NCI-H1092 treated with DMSO at 0.1 percent for 48 hours (cell line): ENCODE measurements around the gene RRN3.
"Not testable (repeated sequence)": the region's sequence is repeated elsewhere in the genome, so short reads cannot be mapped to it uniquely, and the experiment has no call there.

Experiments used
- DNase-seq: peaks from one replicate; lab custom pipeline; 2025; lab: John Stamatoyannopoulos, UW

The RRN3 gene

DNA sequence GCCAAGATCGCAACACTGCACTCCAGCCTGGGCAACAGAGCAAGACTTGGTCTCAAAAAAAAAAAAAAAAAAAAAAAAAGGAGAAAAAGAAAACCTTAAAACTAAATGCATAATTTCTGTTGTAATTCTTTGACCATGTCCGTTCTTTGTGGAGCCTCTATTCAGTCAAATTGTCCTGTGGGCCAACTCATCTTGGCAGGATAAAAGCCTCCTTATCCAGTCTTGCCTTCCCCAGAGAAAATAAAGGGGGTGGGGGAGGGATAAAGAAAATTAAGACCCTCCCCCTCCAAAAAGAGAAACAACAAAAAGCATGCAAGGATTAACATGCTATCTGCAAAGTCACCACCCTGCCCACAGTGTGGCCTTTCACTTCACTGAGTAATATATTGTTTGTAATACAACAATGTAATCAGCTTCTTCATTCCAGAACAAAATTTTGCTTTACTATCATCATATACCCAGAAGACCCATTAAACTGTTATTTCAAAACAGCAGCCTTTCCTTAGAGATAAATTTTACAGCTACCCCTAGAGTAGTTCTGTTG is 5.4 kb upstream of the RRN3 start:
- not testable (repeated sequence) for DNase-seq

DNA sequence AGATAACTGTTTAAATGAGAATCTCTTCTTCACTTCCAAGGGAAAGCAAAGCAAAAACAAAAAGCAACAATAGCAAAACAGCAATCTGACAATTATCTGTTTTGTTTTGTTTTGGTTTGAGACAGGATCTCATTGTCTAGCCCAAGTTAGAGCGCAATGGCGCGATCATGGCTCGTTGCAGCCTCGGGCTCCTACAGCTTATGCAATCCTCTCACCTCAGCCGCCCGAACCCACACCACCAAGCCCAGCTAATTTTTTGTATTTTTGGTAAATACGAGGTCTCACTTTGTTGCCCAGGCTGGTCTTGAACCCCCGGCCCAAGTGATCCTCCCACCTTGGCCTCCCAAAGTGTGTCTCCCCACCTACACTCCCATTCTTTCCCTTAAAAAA is 2.5 kb upstream of the RRN3 start:
- DNase-seq: not testable (repeated sequence)

DNA sequence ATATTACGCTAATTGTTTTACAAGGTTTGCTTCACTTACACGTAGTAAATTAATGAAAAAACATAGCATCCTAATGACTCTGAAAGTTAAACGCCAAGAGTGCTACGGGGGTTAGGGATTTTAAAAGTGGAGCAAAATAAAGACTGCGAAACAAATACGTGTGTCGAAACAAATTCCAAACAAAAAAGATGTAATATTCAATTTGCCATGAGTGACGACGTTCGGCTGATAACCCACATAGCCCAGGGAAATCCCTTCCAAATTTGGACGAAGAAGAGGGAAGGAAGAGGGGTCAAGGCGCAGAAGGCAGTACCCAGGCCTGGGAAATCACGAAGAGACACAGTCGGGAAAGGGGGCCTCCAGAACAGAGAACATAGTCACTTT is 509 bp downstream of the RRN3 start:
- DNase-seq: not testable (repeated sequence)

DNA sequence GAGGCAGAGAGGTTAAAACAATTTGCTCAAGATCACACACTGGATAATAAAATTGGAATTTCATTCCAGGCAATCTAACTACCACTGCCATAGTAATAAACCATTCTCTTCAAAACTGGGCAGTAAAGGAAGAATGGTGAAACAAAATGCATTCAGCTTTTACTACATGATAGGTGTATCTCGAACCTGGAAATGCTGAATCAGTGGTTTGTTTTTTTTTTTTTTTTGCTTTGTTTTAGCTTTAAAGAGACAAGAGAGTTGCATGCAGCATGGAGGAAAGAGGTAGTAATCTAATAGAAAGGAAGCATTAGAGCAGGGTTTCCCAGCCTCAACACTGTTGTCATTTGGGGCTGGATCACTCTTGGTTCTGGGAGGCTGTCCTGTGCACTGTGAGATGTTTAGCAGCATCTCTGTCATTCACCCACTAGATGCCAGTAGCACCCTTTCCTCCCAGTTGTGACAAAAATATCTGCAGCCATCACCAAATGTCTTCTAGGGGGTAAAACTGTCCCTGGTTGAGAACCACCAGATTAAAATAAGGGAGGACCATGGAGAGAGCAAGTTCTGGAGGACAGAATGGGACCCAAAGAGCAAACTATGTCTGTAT is 3.3 kb downstream of the RRN3 start:
- not testable (repeated sequence) for DNase-seq

DNA sequence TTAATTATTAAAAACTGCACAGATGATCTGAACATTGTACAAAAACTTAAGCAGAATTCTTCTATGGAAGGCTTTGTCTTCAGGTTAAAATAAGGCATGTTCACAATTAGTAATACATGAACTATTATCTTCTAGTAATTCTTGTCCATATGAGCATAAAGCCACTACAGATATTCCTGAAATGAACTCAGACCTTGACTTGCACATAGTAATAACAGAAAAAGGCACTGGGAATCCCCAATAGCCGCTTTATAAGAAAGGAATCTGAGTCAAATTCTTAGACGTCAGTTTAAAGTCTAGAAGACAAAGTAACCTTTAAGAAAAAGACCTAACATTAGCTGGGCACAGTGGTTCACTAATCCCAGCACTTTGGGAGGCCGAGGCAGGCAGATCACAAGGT is 11.3 kb downstream of the RRN3 start:
- not testable (repeated sequence) for DNase-seq

DNA sequence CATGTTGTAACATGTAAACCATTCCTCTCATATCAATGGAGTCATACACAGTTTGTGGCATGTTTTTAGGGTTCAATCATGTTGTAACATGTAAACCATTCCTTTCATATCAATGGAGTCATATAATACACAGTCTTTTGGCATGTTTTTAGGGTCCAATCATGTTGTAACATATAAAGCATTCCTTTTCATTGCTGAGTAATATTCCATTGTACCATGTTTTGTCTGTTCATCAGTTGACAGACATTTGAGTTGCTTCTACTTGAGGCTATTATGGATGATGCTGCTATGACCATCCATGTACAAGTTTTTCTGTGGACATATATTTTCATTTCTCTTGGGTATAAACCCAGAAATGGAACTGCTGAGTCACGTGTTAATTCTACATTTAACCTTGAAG is 13.2 kb downstream of the RRN3 start:
- DNase-seq: not testable (repeated sequence)

DNA sequence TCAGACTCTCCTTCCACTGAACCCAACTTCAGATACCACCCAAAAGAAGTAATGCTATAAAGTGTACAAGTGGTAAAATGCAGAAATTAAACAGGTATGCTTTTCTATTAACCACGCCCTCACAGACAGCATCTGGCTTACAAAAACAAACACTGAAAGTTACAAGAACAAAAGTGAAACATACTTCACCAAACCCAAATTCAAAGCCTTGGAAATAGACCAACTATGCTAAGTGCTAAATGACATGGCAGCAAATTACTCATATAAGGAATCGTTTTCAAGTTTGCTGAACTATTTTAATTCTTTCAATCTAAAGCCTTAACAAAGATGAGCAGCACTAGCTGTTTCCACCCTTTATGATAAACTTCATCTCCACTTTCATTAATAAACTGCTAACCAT is 17.9 kb downstream of the RRN3 start:
- DNase-seq: not testable (repeated sequence)

DNA sequence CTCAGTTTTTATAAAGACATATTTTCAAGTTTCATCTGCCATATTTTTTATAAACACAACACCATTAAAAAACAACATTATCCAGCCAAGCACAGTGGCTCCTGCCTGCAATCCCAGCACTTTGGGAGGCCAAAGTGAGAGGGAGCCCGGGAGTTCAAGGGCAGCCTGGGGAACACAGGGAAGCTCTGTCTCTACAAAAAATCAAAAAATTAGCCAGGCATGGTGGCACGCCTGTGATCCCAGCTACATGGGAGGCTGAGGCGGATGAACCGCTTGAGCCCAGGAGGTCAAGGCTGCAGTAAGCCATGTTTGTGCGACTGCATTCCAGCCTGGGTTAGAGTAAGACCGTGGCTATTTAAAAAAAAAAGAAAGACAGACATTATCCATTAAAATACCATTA is 21.0 kb downstream of the RRN3 start:
- no peak for DNase-seq

DNA sequence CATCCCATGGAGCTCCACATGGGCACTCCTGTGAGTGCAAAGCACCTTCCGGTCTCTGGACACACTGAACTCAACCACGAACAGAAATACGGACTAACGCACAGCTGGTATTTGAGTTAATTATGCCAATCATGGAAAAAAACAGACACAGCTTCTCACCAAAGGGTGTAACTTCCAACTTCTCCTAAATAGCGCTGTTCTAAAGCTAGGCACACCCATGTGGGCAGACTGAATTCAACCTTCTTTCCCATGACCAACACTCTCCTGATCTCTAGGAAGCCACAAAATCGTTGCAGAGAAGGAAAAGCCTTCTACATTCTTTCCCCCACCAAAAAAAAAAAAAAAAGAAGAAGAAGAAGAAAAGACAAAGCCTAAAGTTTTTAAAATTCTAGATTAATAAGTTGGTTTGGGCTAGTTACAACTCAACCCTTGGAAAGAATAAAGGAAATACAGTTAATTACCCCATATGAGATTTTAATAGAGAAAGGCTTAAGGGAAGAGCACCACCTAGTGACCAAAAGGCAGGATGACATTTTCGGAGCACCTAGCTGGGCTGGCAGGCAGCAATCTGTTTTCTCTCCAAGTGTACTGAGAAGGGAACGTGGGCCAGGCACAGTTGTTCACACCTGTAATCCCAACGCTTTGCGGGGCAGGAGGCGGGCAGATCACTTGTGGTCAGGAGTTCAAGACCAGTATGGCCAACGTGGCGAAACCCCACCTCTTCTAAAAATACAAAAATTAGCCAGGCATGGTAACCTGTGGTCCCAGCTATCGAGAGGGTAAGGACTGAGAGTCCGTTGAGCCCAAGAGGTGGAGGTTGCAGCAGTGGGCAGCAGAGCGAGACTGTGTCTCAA is 21.9 kb downstream of the RRN3 start:
- not testable (repeated sequence) for DNase-seq

DNA sequence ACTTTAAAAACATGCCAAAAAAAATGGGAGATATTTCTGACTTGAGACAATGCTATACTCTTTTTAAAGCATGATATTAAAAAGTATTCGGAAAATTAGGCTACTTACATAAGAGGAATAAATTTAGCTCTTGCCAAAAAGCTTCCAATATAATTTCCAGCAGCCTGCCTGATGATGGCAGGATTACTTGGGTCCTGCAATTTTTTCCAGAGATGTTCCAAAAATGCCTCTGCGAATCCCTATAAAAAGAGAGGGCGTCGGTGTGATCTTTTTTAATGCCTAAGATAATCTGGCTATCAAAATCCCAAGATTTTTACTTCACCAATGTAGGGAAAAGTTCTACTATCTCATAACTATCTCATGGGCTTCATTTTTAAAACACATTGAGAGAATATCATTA is 23.1 kb downstream of the RRN3 start:
- not testable (repeated sequence) for DNase-seq

DNA sequence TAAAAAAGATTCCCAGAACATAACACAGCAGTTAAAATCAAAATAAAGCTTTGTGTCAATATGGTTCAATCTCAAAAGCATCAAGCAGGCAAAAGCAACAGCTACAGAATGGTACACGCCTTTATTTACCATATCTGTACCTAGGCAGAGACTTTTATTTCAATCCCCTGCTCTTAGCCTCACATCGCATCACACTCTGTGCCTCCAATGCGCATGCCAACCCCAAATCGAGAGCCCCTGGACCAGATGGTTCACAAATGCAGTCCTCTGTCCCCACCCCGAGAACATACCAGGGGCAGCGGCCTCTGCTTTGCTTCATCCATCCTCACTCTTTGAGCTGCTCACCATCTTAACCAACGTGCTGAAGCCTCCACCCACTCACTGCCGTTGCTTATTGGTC is 27.4 kb downstream of the RRN3 start:
- DNase-seq: not testable (repeated sequence)

DNA sequence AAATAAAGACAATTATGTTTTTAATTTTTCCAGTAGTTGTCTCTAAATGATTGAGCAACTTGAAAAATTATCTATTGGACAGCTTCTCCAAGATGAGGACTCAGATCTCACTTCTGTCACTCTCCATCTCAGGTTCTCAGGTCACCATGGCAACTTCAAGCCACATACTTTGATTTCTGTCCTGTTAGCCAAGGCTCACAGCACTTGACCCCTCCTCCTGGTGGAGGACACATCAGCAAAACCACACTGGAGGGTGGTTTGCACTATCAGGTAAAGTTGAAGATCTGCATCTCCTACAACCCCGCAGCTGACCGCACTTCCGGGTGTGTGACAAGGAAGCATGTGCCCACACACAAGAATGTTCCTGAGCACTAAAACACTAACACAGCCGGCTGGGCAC is 28.1 kb downstream of the RRN3 start:
- DNase-seq: not testable (repeated sequence)

DNA sequence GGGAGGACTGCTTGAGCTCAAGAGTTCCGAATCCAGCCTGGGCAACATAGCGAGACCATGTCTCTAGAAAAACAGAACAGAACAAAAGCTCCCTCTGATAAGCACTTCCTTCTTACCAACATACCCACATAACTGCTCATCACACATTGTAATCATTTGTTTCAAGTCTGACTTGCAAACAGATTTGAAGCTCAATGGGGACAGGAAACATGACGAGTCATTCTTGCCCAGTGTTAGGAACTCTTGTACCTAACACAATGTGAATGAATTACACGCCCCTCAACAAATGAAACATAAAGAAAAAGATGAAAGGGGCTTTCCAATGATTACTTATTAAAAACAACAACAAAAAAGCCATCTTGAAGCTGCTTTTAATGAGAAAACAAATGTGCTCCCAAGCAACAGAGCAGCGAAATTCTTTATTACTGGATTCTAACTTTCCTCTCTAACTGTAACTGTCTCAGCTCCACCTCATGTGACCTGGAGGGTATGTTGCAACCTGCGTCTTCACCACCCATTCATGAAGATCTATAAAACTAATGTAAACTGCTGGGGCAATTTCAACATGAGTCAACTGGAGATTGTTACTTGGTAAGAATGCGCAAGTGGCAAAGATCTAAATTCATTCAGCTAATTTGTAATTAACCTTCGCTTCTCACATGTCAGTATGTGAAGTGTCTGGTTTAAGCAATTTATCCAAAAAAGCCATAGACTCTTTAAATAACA is 31.8 kb downstream of the RRN3 start:
- DNase-seq: not testable (repeated sequence)

DNA sequence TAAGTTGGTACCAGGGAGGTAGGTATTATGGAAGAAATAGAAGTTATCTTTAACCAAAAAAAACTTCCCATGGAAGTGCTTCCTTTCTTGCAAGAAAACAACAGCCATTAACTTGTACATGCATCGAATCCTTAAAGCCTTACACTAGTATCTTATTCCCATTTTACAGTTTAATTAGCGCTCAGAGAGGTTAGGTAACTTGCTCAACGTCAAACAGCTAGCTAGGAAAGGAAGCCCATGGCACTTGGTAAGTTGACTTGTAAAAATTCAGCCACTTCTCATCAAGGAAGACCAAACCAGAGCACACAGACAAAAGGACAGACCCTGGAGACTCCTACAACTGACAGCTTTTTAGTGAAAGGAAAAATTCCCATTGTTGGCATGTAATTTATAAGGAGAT is 34.7 kb downstream of the RRN3 start:
- DNase-seq: no peak

DNA sequence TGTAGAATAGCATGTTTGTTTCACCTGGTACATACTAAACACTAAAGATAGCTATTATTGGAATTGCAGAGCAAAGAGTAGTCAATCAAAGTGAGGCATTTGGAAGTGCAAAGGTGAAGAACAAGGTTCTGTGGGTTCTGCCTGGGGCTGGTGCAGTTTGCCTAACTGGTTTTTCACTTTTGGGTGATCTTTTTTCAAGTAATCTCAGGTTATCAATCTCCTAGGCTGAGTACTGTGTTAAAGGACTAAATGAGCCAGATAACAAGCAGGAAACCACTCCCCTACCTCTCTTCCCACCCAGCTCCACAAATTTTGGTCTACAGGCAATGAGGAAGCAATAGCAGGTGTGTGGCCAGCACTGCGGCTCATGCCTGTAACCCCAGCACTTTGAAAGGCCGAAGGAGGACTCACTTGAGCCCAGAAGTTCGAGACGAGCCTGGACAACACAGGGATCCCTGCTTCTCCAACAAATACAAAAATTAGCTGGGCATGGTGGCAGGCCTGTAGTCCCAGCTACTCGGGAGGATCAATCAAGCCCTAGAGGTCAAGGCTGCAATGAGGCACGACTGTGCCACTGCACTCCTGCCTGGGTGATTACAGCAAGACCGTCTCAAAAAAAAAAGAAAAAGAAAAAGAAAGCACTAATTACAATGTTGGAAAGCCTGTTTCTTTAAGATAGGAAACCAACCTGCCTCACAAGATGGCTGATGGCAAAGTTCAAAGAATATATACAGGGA is 36.2 kb downstream of the RRN3 start:
- DNase-seq: no peak

DNA sequence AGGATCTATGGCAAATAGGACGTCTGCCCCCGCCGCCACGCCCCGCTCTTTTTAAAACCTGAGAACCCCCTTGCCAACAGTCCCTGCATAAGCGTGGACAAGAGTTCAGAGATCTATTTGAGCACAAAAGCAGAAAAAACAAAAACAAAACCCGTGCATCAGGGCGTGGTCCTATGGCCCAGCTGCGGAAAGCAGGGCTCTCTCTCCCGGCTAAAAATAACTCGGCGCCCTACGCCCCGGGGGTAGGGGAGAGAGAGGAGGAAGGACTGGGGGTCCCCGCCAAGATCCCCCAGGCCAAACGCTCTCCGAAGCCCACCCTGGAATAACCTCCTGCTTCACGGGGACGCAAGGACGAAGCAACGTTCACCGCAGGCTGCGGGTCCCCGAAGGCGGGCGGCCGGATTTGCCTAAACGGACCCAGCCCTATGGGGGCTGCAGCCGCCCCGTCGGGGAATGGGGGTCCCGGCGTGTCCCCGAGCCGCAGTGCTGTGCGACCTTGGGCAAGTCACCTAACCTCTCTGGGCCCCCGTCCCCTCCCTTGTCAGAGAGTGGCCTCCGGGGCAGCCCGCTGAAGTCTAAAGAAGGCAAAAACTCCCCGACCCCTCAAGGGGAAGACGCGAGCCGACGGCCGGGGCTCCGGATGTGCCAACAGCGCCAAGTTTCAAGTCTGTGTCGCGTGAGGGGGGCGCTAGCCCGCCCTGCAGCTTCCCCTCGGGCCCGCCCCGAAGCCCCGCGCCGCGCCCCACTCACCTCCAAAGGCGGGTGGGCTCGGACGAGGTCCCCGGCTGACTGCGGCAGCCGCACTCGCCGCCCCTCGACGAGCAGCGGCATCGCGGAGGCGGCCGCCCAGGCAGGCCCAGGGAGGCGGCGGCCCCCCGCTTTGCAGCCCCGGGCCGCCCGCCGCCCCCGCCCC is 38.7 kb downstream of the RRN3 start:
- peak; percentile 47 for DNase-seq

DNA sequence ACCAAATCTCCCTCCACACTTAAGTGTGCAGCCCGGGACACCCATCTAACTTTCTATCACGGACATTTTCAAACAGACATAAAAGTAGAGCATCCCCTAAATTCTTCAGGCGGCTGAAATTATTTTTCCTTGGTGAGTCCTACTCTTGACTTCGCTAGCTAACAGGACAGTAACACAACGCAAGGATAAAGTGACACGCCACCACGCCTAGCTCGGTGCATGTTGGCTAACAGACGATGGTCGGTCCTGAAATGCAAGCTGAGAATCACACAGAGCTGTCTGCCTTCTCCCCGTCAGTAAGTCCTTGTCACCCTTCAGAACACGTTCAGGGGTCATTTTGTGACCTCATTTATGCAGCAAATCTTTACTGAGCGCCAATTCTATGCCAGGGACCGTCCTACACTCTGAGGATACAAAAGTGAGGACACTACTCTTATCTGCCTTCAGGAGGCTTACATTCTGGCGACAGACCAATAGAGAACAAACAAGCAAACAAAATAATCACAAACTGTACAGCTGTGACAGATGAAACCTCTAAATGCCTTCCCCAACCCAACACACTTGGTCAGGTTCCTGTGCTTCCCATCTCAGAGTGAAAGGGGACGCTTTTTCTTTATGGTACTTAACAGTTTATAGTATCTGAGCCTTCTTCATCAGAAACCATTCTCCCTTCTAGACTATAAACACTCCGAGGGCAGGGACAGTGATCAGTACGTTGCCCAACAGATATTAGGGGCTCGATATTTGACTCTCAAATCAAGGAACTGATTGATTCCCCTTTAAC is 39.5 kb downstream of the RRN3 start:
- no peak for DNase-seq

DNA sequence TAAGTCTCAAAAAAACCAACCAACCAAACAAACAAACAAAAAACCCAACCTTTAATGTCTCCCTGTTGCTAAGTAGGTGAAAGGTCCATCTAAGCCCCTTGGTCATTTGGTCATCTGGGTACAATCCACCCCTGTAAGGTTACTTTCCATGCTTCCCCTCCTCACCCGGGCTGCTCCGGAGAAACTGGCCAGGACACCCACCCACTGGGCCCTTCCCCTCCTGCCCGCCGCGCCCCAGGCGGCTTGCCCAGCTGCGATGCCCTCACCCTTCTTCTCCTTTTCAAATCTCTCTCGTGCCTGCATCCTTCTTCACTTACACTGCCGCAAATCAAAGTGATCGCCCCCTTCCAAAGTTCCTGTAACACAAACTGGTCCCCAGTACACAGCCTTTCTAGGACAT is 40.2 kb downstream of the RRN3 start:
- no peak for DNase-seq

DNA sequence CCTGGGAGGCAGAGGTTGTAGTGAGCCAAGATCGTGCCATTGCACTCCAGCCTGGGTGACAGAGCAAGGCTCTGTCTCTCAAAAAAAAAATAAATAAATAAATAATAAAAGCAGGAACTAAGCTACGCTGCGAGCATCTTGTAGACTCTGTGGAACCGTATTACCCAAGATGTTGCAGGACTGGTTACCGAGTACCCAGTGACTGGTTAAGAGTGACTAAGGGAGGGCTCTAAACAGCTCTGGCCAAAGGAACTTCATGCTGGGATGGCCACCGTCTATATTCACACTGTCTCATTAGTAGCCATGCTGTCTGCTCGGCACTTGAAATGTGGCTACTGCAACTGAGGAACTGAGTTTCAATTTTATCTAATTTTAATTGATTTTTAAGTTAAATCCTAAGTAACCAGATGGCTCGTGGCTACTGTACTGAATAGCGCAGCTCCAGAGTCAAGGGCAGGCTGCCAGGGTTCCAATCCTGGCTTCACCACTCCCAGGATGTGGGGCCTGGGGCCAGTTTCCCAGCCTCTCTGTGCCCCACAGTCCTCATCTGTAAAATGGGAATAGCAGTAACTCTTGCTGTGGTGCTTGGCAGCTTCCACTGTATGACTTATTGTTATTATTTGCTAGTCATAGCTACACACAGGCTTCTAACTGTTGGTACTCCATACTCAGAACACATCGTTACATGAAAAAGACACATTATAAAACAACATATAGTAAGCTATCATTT is 41.2 kb downstream of the RRN3 start:
- DNase-seq: no peak
